GM19452 (cell line): ENCODE measurements around the gene EHHADH.

Source experiments
- ATAC-seq: cut with Tn5 transposase; IDR thresholded peaks from one replicate; pipeline ENCODE4 v1.9.1; 2021; ENCODE audit not compliant: unreplicated experiment

Gene EHHADH

GRCh38 chr3:185151101-185151963, 102.5 kb downstream of the EHHADH start:
- ATAC-seq, result no peak

- ATAC-seq, result no peak
Observed at GRCh38 chr3:185150561-185150960, 103.3 kb downstream of the EHHADH start.

- ATAC-seq, result no peak
Observed at GRCh38 chr3:185149591-185149990, 104.3 kb downstream of the EHHADH start.

- no peak for ATAC-seq
Observed at GRCh38 chr3:185145511-185145910, 108.3 kb downstream of the EHHADH start.

GRCh38 chr3:185144784-185145183, 109.1 kb downstream of the EHHADH start:
- no peak for ATAC-seq
